Keratinocyte (primary cell): ENCODE measurements around the gene METTL24. TPM values are rescaled to one million over a fixed set of nuclear protein-coding genes. Genes with fewer than 3 reads are reported as not detected.
"Not testable (repeated sequence)": the region's sequence is repeated elsewhere in the genome, so short reads cannot be mapped to it uniquely, and the experiment has no call there.

Source experiments
- DNase-seq: peaks from one replicate; pipeline ENCODE4 v3.0.0-alpha.2; 2011; ENCODE audit warnings: low read depth, missing footprints, low spot score
- FAIRE-seq: peaks from 2 replicates; lab custom pipeline; 2011; peaks lifted over from hg19 to GRCh38; lab: Jason Lieb, UNC
- H2AFZ ChIP-seq: 2 replicates; pipeline ENCODE4 v1.6.0; 2012; ENCODE audit warnings: low read length, control low read depth, inconsistent platforms; ENCODE audit not compliant: control insufficient read depth
- H3K27ac ChIP-seq: 2 replicates; pipeline ENCODE4 v1.5.1; 2011; ENCODE audit warnings: low read length; ENCODE audit not compliant: control insufficient read depth, insufficient read depth
- H3K27me3 ChIP-seq: 3 replicates; pipeline ENCODE4 v1.6.0; 2011; ENCODE audit warnings: low read length; ENCODE audit not compliant: control insufficient read depth, insufficient read depth; ENCODE audit errors: extremely low read depth
- H3K36me3 ChIP-seq, 2 experiments: 2 replicates in 1 of 2; 3 replicates in 1 of 2; pipeline ENCODE4 v1.5.1; 2011; ENCODE audit warnings: low read length in 2 of 2, mild to moderate bottlenecking in 1 of 2; ENCODE audit not compliant: control insufficient read depth in 2 of 2, insufficient read depth in 2 of 2; ENCODE audit errors: extremely low read depth in 1 of 2
- H3K4me1 ChIP-seq: 3 replicates; pipeline ENCODE4 v1.5.1; 2011; ENCODE audit warnings: low read length; ENCODE audit not compliant: control insufficient read depth, insufficient read depth; ENCODE audit errors: extremely low read depth
- H3K4me2 ChIP-seq: 3 replicates; pipeline ENCODE4 v1.6.0; 2011; ENCODE audit warnings: low read depth, low read length; ENCODE audit not compliant: control insufficient read depth, insufficient read depth; ENCODE audit errors: extremely low read depth
- H3K4me3 ChIP-seq, 3 experiments: fragments of 200-600 bp in 1 of 3; sonication (generic) in 1 of 3; 2 replicates in 2 of 3; 3 replicates in 1 of 3; pipeline ENCODE4 v1.5.1; 2011 to 2016; ENCODE audit warnings: low read length in 3 of 3, mild to moderate bottlenecking in 3 of 3, control low read depth in 2 of 3, inconsistent platforms in 1 of 3, low read depth in 1 of 3, mixed read lengths in 1 of 3, mixed run types in 1 of 3, moderate library complexity in 1 of 3; ENCODE audit not compliant: control insufficient read depth in 2 of 3, insufficient read depth in 2 of 3; ENCODE audit errors: extremely low read depth in 1 of 3
- H3K79me2 ChIP-seq: 2 replicates; pipeline ENCODE4 v1.6.0; 2012; ENCODE audit warnings: low read length; ENCODE audit not compliant: control insufficient read depth, insufficient read depth
- H3K9ac ChIP-seq: 3 replicates; pipeline ENCODE4 v1.6.0; 2011; ENCODE audit warnings: low read length; ENCODE audit not compliant: control insufficient read depth, insufficient read depth; ENCODE audit errors: extremely low read depth
- H3K9me1 ChIP-seq: 3 replicates; pipeline ENCODE4 v1.6.0; 2011; ENCODE audit warnings: low read length; ENCODE audit not compliant: control insufficient read depth, insufficient read depth; ENCODE audit errors: extremely low read depth
- H3K9me3 ChIP-seq: 2 replicates; pipeline ENCODE4 v1.5.1; 2012; ENCODE audit warnings: low read depth, low read length; ENCODE audit not compliant: control insufficient read depth
- H4K20me1 ChIP-seq: 3 replicates; pipeline ENCODE4 v1.6.0; 2011; ENCODE audit warnings: low read length; ENCODE audit not compliant: control insufficient read depth, insufficient read depth; ENCODE audit errors: extremely low read depth
- CTCF ChIP-seq, 3 experiments: IDR thresholded peaks in 1 of 3; conservative IDR thresholded peaks in 1 of 3; optimal IDR thresholded peaks in 1 of 3; 2 replicates in 2 of 3; 3 replicates in 1 of 3; pipeline versions ENCODE3 to v1.5.1; 2011; ENCODE audit warnings: low read length in 3 of 3, mild to moderate bottlenecking in 3 of 3, moderate library complexity in 2 of 3, control low read depth in 1 of 3, inconsistent platforms in 1 of 3; ENCODE audit not compliant: insufficient read depth in 2 of 3; ENCODE audit errors: extremely low read depth in 1 of 3
- EZH2 ChIP-seq: IDR thresholded peaks from one replicate; pipeline ENCODE4 v1.6.1; 2012; ENCODE audit warnings: inconsistent platforms, mild to moderate bottlenecking, low read length, moderate library complexity
- dilution Hi-C: fragments of 300-500 bp; cut with MboI; formaldehyde crosslinking; loops from one replicate; pipeline ENCODE4 v1.7.0; 2020; ENCODE audit warnings: low sequenced_read_pairs; ENCODE audit not compliant: extremely low pct_ligation_motif_present
- polyA plus RNA-seq, 5 experiments: library from polyadenylated mRNA; depleted of rRNA in 3 of 5; stranded (reverse) in 3 of 5; stranded (forward) in 1 of 5; unstranded in 1 of 5; fragments of >200 nt; gene quantifications; 1 replicate in 1 of 5; 2 replicates in 3 of 5; 3 replicates in 1 of 5; pipeline versions ENCODE4 v1.2.1 to v1.2.3, GENCODE V29; 2011 to 2012; ENCODE audit warnings: missing spikeins in 2 of 5, low read depth in 1 of 5, low replicate concordance in 1 of 5

The METTL24 gene
- polyA plus RNA-seq, 1 donor (not counting 4 experiments of a cell fraction or from before 2014, with no cell fraction given) = not detected

- TF ChIP-seq EZH2 (no peak), CTCF (optimal IDR thresholded peaks at IDR 0.05 in 1 of 3, IDR thresholded peaks at IDR 0.05 in 1 of 3, conservative IDR thresholded peaks at IDR 0.05 in 1 of 3; ENCODE audit: extremely low read depth in 1 of 3, insufficient read depth in 2 of 3, low read length in 3 of 3) (no peak)
- no peaks in the 10 kb centered on the region for H4K20me1 ChIP-seq
- H3K9me1 ChIP-seq = no peaks in the 10 kb centered on the region
- H3K4me1 ChIP-seq = no peaks in the 10 kb centered on the region
- no peak overlapping the region for H2AFZ ChIP-seq
- no peaks in the 10 kb centered on the region for H3K9me3 ChIP-seq
- no peak overlapping the region for H3K4me2 ChIP-seq
- FAIRE-seq = no peak
- no peak for DNase-seq
- H3K9ac ChIP-seq = no peak overlapping the region
- no peaks in the 10 kb centered on the region for H3K36me3 ChIP-seq
- no peak overlapping the region for H3K4me3 ChIP-seq
- H3K79me2 ChIP-seq = no peaks in the 10 kb centered on the region
- peaks cover 10% of the 10 kb centered on the region for H3K27me3 ChIP-seq
- H3K27ac ChIP-seq = no peak overlapping the region
- dilution Hi-C loops = no loop called here
Observed at GRCh38 chr6:110351546-110351945, 6.6 kb downstream of the METTL24 start.

- H3K4me3 ChIP-seq, H3K4me2 ChIP-seq, H3K9ac ChIP-seq, H3K79me2 ChIP-seq, FAIRE-seq, H3K27ac ChIP-seq, H3K36me3 ChIP-seq, H3K4me1 ChIP-seq, H3K27me3 ChIP-seq, H4K20me1 ChIP-seq, H2AFZ ChIP-seq, DNase-seq, H3K9me3 ChIP-seq, H3K9me1 ChIP-seq, dilution Hi-C loops: not testable (repeated sequence)
Observed at GRCh38 chr6:110350593-110350992, 7.6 kb downstream of the METTL24 start.

GRCh38 chr6:110348961-110349690, 9.0 kb downstream of the METTL24 start:
- no peak for DNase-seq

More at GRCh38 chr6:110348961-110349690, 9.0 kb downstream of the METTL24 start:
- H3K27ac ChIP-seq = no peak overlapping the region
- H3K9me3 ChIP-seq = no peaks in the 10 kb centered on the region
- no peak overlapping the region for H3K4me2 ChIP-seq
- H3K4me3 ChIP-seq = no peak overlapping the region
- dilution Hi-C loops = no loop called here
- no peaks in the 10 kb centered on the region for H3K9me1 ChIP-seq
- no peaks in the 10 kb centered on the region for H3K27me3 ChIP-seq
- no peaks in the 10 kb centered on the region for H3K36me3 ChIP-seq
- H3K9ac ChIP-seq = no peak overlapping the region
- FAIRE-seq = no peak
- H4K20me1 ChIP-seq = no peaks in the 10 kb centered on the region
- TF ChIP-seq EZH2 (no peak), CTCF (optimal IDR thresholded peaks at IDR 0.05 in 1 of 3, IDR thresholded peaks at IDR 0.05 in 1 of 3, conservative IDR thresholded peaks at IDR 0.05 in 1 of 3; ENCODE audit: extremely low read depth in 1 of 3, insufficient read depth in 2 of 3, low read length in 3 of 3) (no peak)
- H3K4me1 ChIP-seq = no peaks in the 10 kb centered on the region
- H3K79me2 ChIP-seq = no peaks in the 10 kb centered on the region
- no peak overlapping the region for H2AFZ ChIP-seq
